Hepatocyte (in vitro differentiated cells): Measurements from ENCODE around the gene ASXL3.

Source experiments
- CTCF ChIP-seq: fragments of 200-600 bp; sonication (generic); IDR thresholded peaks from 2 replicates; pipeline ENCODE4 v1.5.1; 2016; ENCODE audit warnings: antibody characterized with exemption, mild to moderate bottlenecking; ENCODE audit not compliant: poor library complexity
- EZH2 ChIP-seq: fragments of 200-600 bp; sonication (generic); IDR thresholded peaks from 2 replicates; pipeline ENCODE4 v1.6.1; 2016; ENCODE audit warnings: antibody characterized with exemption, mild to moderate bottlenecking, borderline replicate concordance

GRCh38 chr18:33716061-33716683 lies 138.2 kb downstream of the ASXL3 start:
- no peak for TF ChIP-seq EZH2
- TF ChIP-seq CTCF = no peak
